Smooth muscle cell of the brain vasculature (primary cell): ENCODE data around the gene SLC43A2.
"Not testable (repeated sequence)": the region's sequence is repeated elsewhere in the genome, so short reads cannot be mapped to it uniquely, and the experiment has no call there.

ENCODE experiments used
- DNase-seq: peaks from one replicate; pipeline ENCODE4 v3.0.0-alpha.2; 2012; ENCODE audit warnings: low read depth, low spot score

The SLC43A2 gene

DNA sequence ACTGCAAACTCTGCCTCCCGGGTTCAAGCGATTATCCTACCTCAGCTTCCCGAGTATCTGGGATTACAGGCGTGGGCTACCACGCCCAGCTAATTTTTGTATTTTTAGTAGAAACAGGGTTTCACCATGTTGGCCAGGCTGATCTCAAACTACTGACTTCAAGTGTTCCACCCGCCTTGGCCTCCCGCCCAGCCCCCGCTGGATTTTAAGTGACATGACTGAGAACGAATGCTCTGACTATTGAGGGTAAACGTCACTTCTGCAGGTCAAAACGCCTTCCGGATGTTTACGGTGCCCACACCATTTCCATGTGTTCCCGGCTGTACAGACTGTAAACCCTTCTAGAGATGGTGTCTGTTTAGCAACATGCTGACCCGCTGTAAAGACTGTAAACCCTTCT lies 88.8 kb downstream of the SLC43A2 start:
- DNase-seq, result no peak

DNA sequence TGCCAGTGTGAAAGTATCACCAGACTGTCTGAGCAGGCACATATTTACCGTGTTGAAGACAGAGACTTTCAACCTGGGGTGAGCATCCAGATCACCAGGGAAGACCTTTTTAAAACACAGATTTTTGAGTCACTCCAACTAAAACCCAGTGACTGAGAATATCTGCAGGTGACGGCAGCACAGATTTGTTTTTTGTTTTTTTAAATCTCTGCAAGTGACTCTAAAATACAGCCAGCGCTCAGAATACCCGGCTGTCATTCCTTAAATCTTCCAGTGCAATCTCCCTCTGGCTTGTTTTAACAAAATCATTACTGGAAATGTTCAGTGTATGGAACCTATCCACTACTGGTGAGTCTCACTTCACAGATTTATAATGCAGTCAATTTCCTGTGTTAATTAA lies 92.9 kb downstream of the SLC43A2 start:
- DNase-seq, result no peak

DNA sequence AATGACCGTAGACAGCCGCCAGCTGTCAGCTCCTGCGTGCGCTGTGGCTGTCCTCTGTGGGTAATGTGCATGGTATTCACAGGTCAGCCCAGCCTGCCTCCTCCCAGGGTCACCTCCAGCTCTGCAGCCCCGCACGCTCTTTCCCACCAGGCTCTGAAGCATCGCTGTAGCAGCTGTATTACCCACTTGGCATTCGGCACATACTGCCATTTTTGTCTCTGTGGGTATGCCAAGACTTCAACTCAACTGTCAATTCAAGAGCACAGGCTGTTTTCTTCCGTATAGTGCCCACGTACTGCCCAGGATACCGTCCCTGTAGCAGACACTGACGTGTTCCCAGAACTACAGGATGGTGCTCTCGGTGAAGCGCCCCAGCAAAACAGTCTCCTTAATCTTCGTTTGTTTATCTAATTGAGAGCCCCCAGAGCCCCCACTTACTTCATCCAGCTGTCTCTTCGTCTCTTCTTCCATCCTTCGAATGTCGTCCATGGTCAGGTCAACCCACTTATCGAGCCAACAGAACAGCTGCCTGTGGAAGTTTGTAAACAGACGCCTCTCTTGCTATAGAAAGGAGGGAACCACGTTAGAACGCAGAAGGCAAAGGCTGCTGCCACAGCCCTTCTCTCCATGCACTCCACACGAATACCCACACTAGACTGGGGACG lies 94.8 kb downstream of the SLC43A2 start:
- DNase-seq, result no peak

DNA sequence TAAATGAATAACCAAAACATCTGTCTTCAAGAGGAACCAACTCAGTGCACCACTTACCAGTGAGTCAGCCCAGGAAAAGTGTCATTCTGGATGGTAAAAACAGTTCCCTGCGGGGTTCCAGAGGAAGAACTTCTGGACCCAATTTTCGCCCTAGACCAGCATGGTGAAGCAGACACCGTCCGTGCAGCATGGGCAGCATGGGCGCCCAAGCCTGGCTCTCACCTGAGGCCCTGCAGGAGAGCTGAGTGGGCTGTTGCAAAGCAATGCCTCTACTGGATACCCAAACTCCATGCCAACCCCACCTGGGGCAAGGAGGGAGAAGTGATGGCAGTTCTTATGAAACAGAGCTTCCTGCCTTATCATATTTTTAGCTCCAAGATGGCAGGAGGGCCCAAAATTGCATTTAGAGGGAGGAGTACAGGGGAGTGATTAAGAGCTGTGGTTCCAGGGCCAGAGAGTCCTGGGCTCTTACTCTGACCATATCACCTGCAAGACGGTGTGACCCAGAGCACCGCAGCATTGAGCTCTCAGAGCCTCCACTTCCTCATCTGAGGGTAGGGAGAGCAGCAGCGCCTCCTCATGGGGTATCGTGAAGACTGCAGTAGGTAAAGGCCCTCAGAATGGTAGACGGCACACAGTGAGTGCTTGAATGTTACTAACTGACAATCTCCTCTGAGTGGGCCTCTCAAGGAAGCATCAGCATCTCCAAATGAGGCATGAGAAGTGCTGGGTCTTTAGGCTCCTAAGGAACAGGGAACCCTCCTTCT lies 95.6 kb downstream of the SLC43A2 start:
- DNase-seq, result no peak

DNA sequence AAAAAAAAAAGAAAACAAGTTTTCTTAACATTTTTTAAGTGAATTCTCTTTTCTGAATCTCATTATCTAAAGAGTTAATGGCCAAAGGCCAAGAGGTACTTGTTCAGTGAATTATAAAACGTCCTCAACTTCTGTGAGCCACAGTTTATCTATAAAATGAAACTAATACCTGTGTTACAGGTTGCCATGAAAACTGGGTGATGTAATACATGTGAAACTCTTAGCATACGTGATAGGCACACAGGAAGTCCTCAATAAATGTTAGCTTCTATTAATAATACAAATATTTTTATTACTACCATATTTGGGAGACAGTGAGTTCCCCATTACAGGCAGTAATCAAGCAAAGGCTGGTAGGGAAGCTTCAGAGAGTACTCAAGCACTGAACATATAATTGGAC lies 98.8 kb downstream of the SLC43A2 start:
- DNase-seq, result no peak

DNA sequence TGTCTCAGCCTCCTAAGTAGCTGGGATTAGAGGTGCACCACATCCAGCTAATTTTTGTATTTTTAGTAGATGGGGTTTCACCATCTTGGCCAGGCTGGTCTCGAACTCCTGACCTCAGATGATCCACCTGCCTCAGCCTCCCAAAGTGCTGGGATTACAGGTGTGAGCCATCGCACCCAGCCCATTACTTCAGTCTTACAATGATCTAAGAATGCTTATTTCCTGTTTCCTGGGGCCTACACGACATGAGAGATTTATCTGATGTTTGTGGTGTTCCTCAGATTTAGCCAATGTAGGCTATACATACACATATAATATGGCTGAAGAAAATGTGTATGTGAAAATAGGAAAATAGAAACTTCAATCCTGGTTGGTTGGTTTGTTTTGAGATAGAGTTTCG lies 101.8 kb downstream of the SLC43A2 start:
- DNase-seq, result not testable (repeated sequence)

DNA sequence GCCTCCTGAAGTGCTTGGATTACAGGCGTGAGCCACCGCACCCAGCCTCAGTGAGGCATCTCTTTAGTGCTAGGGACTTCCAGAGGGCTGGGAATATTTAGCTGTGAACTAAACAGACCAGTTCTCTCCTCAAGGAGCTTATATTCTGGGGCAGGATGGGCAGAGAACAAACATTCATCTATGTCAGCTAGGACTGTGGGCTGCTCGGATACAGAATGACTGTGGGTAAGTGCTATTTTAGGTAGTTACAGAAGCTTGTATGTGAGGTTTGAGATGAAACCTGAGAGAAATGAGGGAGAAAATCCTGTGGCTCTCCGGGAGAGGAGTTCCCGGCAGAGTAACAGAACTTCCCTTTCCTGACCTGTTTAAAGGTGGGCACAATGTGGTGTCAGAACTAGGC lies 106.0 kb downstream of the SLC43A2 start:
- DNase-seq, result no peak

DNA sequence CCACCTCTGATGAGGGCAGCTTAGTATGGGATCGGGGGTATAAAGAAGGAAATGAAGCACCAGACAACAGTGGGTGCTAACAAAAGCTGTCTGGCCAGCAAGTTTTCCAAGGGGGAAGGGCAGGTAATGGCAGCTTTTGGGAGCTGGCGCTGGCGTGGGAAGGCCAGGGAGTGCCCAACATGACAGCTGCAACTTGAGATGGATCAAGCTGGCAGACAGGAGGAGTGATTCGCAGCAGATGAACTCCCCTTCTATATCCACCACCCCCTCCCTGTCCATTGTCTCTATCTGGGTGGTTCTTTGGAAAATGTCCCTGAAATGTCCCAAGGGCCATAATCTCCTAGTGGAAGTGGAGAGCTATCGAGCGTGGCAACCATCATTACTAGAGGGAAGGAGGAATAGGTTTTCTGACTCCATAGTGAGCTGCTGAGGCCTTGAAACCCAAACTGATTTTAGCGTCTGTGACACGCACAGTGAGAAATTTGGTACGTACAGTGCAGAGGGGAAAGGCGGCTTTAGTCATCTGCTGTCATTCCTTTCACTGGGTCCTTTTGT lies 107.5 kb downstream of the SLC43A2 start:
- DNase-seq, result no peak

DNA sequence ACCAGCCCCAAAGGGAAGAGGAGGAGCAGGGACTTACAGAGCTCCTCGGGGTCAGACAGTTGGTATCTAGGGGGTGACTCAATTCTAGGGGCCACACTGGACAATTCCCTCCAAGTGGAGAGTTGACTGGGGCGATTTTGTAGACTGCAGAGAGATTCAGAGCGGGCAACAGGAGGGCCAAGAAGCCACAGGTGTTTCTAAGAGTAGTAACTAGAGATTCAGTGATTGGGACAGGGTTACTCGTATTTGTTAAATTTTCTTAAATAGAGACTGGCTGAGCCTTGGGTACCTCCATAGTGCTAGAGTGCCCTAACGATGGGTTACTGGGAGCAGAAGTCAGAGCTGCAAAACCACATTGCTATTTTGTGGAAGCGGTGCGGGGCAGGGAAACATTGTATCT lies 109.0 kb downstream of the SLC43A2 start:
- no peak for DNase-seq
